GM19023 (cell line): ENCODE results near the gene PMEPA1.

ENCODE experiments used
- ATAC-seq: cut with Tn5 transposase; IDR thresholded peaks from one replicate; pipeline ENCODE4 v1.9.1; 2021; ENCODE audit warnings: mild to moderate bottlenecking, moderate library complexity; ENCODE audit not compliant: unreplicated experiment

PMEPA1 gene

GRCh38 chr20:57695940-57696339 lies 13.9 kb downstream of the PMEPA1 start:
- ATAC-seq, result no peak

DNA sequence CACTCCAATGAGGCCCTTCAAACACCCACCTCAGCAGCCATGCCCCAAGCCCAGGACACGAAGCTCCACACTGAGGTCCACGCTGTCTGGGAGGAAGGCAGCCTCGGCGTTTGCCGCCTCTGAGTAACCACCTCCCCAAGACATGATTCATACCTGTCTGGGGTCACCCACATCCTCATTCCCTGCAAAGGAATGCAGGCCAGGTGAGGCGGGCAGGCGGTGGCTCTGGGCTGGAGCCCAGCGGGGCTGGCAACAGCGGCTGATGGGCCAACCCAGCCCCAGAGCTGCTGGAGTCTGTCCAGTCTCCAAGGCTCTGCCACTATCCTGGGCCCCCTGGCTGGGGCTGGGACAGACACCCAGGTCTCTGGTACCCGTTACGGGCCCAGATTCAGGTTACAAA lies 14.8 kb downstream of the PMEPA1 start:
- no peak for ATAC-seq

DNA sequence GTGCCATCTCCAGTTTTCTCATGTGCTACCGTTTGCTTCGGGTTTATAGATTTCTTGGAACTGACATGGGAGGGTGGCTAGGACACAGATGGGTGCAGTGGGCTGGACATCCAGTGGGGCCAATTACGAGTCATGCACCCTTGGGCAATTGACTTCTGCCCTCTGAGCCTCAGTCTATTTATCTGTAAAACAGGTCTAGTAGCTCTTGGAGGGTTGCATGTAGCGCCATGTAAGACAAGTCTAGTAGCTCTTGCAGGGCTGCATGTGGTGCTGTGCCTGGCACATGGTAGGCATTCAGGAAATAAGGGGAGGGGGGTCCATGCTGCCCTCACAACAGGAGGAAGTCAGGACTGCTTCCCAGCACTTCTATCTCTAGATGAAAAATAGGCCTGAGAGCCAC lies 15.3 kb downstream of the PMEPA1 start:
- ATAC-seq, result no peak

- ATAC-seq, result no peak
These were observed 16.0 kb downstream of the PMEPA1 start for GRCh38 chr20:57693670-57694329.

GRCh38 chr20:57693002-57693582 lies 16.7 kb downstream of the PMEPA1 start:
- no peak for ATAC-seq

DNA sequence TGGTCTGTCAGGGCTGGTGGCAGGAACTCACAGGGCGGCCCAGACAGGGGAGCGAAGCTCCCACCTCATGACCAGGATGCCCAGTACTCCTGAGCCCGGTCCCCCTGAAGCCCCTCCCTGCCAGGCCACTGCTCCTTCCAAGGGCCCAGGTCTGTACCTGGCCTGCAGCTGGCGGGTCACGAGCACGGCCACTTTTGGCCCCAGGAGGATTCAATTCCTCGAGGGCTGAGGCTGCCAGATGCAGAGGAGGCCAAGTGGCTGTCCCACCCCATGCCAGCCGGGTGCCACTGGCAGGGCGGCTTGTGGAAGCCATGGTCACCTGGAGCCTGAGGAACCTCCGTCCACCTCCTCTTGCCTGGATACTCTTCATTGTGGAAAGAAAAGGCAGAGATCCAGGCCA lies 17.4 kb downstream of the PMEPA1 start:
- no peak for ATAC-seq

DNA sequence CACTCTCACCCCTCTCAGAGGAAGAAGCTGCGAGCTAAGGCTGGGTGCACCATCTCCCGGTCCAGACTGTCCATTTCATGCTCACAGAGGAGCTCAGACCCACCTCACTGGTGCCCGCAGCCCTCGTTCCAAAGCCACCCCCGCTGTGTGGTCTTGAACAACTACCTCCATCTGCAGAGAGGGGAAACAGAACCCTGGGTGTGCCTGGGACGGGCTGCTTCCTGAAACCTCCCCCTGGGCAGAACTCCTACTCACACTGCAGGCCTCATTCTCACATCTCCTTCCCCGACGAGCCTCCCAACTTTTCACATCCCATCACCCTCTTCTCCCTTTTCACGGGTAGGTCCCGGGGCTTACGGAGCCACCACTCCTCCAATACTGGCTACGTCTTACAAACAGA lies 18.1 kb downstream of the PMEPA1 start:
- ATAC-seq, result no peak

DNA sequence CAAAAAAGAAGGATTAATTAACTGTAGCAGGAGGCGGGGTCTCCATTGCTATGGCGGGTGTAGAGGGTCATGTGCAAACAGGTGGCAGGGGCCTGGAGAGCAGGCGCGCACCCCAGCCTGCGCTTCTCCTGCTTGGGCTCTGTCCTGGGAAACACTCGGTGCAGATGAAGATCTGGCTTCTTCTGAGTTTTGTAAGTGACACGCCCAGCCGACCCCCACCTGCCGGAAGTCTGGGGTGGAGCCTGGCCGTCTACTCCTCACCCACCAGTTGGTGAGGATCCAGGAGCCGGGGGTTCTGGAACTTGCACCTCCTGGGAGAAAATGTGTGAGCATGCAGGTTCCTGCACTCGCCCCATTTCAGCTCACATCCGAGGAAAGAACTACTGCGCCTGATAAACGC lies 19.3 kb downstream of the PMEPA1 start:
- ATAC-seq, result no peak

DNA sequence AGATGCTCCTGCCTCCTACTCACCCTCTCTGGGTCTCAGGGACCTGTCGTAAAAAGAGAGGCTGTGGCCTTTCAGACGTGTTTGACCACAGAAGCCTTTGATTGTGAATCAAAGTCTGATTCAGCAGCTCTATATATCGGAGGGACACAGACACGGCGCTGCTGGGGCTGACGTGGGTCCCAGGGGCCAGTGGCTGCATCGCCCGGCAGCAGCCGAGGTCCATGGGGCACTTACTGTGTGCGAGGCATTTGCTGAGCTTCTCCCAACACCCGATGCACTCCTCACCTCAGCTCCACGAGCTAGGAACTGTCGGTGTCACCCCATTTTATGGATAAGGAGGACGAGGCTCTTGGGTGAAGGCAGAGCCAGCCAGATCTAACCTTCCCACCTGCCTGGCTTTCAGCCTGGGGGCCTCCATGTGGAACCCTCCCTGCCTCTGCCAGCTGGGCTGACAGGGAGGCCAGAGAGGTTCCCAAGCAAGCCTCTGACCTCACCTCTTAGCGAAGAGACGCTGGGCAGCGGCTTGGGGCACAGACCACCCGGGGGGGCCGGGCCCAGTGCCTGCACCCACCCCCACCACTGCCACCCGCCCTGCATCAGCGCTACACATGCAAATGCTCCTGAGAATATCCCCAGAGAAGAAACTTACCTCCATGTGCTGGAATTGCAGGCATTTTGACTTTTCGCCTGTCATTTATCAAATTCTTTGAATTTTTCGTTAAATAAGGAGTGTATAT lies 19.9 kb downstream of the PMEPA1 start:
- ATAC-seq, result no peak

GRCh38 chr20:57688864-57689263 lies 21.0 kb downstream of the PMEPA1 start:
- no peak for ATAC-seq

DNA sequence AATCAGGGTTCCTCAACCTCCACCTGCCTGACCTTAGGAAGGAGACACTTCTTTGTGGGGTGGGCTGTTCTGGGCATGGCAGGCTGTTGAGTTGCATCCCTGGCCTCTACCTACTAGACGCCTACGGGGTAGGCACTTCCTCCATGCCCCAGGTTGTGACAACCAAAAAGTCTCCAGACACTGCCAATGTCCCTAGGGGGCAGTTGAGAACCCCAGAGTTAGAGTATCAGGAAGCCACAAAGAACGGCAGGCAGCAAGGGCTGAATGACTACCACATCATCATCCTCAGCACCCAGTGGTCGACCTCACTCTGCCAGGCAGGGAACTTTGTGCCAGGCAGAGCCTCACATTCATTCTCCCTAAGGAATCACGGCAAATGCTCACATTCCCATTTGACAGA lies 21.5 kb downstream of the PMEPA1 start:
- ATAC-seq, result no peak

GRCh38 chr20:57686931-57687652 lies 22.7 kb downstream of the PMEPA1 start:
- no peak for ATAC-seq

GRCh38 chr20:57685146-57685758 lies 24.6 kb downstream of the PMEPA1 start:
- ATAC-seq, result no peak

- no peak for ATAC-seq
These were observed 25.0 kb downstream of the PMEPA1 start for GRCh38 chr20:57684808-57685140.

DNA sequence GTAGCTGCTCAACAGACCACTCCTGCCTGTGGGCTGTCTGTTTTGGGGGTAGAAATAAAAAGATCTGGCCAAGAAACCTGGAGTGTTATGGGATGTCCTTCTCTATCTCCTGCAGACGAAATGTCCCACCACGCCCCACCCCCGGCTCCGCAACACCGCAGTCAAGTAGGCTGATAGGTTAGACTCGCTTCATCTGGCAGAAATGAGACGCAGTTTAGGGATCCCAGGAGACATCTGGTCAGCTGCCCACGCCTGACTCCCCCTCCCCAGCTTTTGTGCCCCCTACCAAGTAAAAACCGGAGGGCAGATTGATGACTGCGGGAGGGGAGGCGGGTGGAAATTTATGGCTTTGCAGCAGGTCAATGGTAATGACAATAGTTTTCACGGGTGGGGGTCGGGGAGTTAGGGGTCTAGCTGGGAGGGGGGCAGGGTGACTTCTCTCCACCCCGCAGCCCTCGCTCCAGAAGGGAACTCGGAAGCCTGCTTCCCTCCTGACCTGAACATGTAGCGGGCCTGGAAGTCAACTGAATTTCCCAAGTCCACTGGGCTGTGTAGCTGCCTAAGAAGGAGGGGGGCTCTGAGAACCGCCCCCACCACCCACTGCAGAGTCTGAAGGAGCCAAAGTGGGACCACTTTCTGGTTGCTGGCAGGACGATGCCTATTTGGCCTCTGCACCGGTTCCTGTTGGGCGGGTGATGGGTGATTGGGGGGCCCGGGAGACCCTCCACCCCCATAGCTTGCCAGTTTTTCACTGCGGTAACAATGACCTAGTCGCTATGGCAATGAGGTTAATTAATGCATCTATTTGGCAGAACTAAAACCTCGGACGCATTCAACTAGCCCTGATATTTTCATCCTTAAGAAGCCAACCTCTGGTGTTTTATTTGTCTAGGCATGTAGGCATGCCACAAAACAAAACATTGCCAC lies 25.7 kb downstream of the PMEPA1 start:
- no peak for ATAC-seq

DNA sequence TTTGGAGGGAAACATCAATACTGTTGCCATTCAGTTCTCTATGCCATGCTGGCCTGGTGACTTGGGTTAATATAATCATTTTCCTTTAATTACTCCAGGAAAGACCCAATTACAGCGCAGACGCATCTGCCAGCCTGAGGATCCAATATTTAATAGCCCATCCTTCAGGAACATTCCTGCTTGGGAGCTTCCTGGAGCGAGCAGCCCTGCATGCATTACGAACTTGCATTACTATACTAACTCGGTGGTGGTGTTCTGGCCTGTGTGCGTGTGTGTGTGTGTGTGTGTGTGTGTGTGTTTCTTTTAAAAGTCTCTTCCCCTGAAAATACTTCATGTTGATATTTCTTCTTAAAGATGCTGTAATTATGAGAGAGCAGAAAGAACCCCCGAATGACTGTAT lies 26.5 kb downstream of the PMEPA1 start:
- ATAC-seq, result no peak

DNA sequence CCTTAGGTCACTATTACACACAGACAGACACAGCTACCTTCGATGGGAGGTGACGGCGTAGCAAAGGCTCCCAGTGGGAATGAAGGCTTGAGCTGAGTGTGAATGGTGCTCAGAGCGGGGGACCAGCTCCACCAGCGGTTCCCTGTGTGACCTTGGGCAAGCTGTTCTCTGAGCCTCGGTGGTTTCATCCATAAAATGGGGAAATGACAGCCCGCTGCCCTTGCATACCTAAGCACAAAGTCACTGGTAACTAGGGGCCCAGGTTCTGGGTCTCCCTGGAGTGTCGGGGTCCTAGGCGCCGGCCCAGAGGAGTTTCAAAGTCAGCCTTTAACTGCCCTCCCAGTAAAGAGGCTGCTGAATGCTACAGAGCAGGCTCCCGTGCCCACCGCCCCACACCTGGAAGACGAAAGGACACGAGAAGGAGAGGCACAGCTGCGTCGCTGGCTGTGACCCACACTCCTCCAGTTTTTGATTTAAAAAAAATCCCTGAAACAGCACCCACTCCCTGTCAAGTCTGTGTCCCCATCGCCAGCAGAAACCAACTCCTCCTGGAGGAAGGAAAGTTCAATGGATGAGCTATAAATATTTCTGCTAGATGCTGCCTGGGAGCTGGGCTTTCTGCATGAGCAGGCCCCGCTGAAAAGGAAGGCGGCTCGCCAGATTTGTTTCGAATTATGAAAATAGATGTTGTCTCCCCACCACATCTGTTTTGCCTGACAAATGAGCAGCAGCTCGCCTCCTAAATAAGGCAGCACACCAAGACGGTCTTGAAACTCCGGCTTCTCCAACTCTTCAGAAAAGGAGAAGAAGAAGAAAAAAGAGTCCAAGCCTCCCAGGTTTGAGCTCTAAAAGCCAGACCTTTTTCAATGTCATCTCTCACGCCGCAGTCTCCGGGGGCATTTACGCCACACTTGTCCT lies 27.4 kb downstream of the PMEPA1 start:
- peak; percentile 28 for ATAC-seq

DNA sequence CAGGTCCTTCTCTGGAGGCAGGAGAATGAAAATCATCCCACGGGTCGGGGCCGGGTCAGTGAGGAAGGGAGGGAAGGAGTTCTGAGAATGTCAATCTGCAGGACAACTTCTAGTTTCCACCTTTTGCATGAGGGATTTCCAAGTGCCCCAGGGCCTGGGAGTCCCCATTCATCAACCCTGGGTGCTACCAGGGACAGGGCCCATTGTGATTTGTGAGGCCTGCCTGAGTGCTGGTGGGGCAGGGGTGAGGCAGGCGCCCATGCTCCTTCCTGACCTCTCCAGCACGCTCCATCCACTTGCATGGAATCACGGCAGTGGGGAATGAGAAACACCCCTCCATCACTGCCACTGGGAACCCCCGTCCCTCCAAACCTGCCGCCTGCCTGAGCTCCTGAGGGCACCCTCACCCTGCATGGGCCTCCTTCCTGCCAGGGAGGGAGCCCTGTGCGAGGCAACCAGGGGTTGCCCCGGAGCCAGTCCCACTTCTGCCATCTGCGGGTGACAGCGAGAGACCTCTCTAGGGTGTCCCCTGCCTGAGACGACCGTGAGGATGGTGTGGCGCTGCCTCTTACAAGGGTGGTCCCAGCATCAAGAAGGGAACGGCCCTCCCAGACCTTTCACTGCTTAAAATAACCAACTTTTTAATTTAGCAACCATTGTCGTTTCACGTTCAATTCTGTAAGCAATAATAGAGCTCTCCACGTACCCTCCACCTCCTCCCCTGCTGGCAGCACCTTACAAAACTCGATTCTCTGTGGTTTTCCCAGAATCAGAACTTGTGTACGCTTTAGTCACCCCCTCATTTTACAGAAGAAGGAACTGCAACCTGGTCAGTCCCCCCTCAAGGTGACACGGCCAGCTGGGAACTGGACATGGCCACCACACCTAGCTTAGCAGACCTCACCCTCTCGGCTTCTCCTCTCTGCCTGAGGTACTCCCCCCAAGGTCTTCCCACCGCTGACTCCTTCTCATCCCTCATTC lies 28.6 kb downstream of the PMEPA1 start:
- ATAC-seq, result no peak
